ENCODE measurements around the gene DOCK9. TPM values are rescaled to one million over a fixed set of nuclear protein-coding genes. Genes with fewer than 3 reads are reported as not detected.

The DOCK9 gene
- total and polyA plus RNA-seq, 2 donors (not counting 3 experiments of a cell fraction or from before 2014, with no cell fraction given) = 147 to 323 TPM

DNA sequence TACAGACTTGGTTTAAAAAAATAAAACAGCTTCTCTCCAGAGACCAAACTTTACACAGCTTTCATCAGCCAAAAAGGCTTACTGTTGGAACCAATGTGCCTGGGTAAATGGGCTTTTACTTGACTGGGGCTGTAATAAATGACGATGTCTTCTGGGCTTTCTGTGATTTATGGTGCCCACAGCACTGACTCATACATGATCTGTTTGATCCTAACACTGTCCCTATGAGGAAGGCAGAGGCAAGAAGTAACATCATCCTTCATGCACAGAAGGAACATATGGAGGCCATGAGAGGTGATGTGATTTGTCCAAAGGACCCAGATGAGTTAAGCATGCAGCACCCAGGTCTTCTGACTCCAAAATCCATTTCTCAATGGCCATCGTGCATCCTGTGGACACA is 77.4 kb downstream of the DOCK9 start:
- H4K20me1 ChIP-seq (replicated peaks; ENCODE audit: control insufficient read depth, extremely low read depth, insufficient read depth, low read length) = no peaks in the 10 kb centered on the region
- no peak overlapping the region for H2AFZ ChIP-seq (ENCODE audit: low read depth, low read length)
- no peaks in the 10 kb centered on the region for H3K9me3 ChIP-seq (replicated peaks; ENCODE audit: control insufficient read depth, insufficient read depth, low read length)
- peaks cover 20% of the 10 kb centered on the region for H3K4me1 ChIP-seq (ENCODE audit: control insufficient read depth, extremely low read depth, insufficient read depth, low read length)
- BruUV-seq (replicated peaks) = no TSS peak
- H3K9me1 ChIP-seq (replicated peaks; ENCODE audit: control insufficient read depth, extremely low read depth, insufficient read depth, low read length) = no peaks in the 10 kb centered on the region
- intact Hi-C loops (cut with micrococcal nuclease) = no loop called here
- ChIA-PET POLR2A (no interaction called here), CTCF (interaction anchor here (0.8 kb wide), 1 partner anchor 12 kb away, joined by 3 read pairs; no protein-coding TSS in a partner anchor)
- no peaks in the 10 kb centered on the region for H3K27me3 ChIP-seq (ENCODE audit: control insufficient read depth in 2 of 2, insufficient read depth in 2 of 2, low read length in 2 of 2)
- no peak for DNase-seq (ENCODE audit: low read depth, low spot score)
- no peak overlapping the region for H3K4me2 ChIP-seq (ENCODE audit: insufficient read depth, low read length)
- FAIRE-seq = no peak
- H3K9ac ChIP-seq (replicated peaks; ENCODE audit: extremely low read depth, insufficient read depth, low read length) = no peak overlapping the region
- H3K79me2 ChIP-seq (ENCODE audit: control insufficient read depth, insufficient read depth, low read length) = no peaks in the 10 kb centered on the region
- dilution Hi-C loops (cut with MboI; ENCODE audit: extremely low pct_ligation_motif_present, low sequenced_read_pairs) = no loop called here
- TF ChIP-seq FOS (IDR thresholded peaks at IDR 0.05; ENCODE audit: borderline replicate concordance, insufficient read depth, low read length) (no peak), JUN (IDR thresholded peaks at IDR 0.05; ENCODE audit: borderline replicate concordance, insufficient read depth, insufficient read length, low read depth) (no peak), GATA2 (IDR thresholded peaks at IDR 0.05; ENCODE audit: insufficient read depth, insufficient read length, low read depth, low read length) (no peak), POLR2AphosphoS5 (IDR thresholded peaks at IDR 0.05; ENCODE audit: insufficient read depth, low read depth, low read length) (no peak), EZH2 (IDR thresholded peaks at IDR 0.05; ENCODE audit: borderline replicate concordance, low read depth, low read length, severe bottlenecking) (no peak), POLR2A (IDR thresholded peaks at IDR 0.05; ENCODE audit: low read depth, low read length) (no peak), MYC (IDR thresholded peaks at IDR 0.05; ENCODE audit: low read depth, low read length) (no peak)
- TF ChIP-seq, protein P1, sequence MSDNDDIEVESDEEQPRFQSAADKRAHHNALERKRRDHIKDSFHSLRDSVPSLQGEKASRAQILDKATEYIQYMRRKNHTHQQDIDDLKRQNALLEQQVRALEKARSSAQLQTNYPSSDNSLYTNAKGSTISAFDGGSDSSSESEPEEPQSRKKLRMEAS (IDR thresholded peaks at IDR 0.05; ENCODE audit: insufficient read depth, insufficient read length) = no peak
- TF ChIP-seq, protein P2, sequence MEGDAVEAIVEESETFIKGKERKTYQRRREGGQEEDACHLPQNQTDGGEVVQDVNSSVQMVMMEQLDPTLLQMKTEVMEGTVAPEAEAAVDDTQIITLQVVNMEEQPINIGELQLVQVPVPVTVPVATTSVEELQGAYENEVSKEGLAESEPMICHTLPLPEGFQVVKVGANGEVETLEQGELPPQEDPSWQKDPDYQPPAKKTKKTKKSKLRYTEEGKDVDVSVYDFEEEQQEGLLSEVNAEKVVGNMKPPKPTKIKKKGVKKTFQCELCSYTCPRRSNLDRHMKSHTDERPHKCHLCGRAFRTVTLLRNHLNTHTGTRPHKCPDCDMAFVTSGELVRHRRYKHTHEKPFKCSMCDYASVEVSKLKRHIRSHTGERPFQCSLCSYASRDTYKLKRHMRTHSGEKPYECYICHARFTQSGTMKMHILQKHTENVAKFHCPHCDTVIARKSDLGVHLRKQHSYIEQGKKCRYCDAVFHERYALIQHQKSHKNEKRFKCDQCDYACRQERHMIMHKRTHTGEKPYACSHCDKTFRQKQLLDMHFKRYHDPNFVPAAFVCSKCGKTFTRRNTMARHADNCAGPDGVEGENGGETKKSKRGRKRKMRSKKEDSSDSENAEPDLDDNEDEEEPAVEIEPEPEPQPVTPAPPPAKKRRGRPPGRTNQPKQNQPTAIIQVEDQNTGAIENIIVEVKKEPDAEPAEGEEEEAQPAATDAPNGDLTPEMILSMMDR (IDR thresholded peaks at IDR 0.05; ENCODE audit: extremely low read depth in 1 of 2, insufficient read depth in 1 of 2, low read depth in 1 of 2, low read length in 2 of 2) = no peak
- no peak overlapping the region for H3K4me3 ChIP-seq (replicated peaks in 1 of 3; ENCODE audit: insufficient read depth in 1 of 3, low read depth in 1 of 3, low read length in 3 of 3)
- H3K27ac ChIP-seq (ENCODE audit: insufficient read depth, low read depth, low read length) = no peak overlapping the region
- H3K36me3 ChIP-seq (ENCODE audit: control insufficient read depth in 2 of 2, extremely low read depth in 1 of 2, insufficient read depth in 2 of 2, low read length in 2 of 2) = peaks cover 36 to 39% of the 10 kb centered on the region in 2 experiments

Data from endothelial cell of umbilical vein (primary cell).